Skeletal muscle tissue (tissue), 4 donors: ENCODE results near the gene CRX. TPM values are rescaled to one million over a fixed set of nuclear protein-coding genes. Genes with fewer than 3 reads are reported as not detected.
"Not testable (repeated sequence)": the region's sequence is repeated elsewhere in the genome, so short reads cannot be mapped to it uniquely, and the experiment has no call there.

Source experiments
- H3K27ac ChIP-seq: one replicate; pipeline ENCODE4 v1.7.0; 2013; ENCODE audit warnings: mild to moderate bottlenecking, low read depth, low read length, inconsistent platforms
- H3K27me3 ChIP-seq, 3 donors: one replicate each; pipeline ENCODE4 v1.7.0; 2013; ENCODE audit warnings: low read length in 3 of 3; ENCODE audit not compliant: control insufficient read depth in 3 of 3, insufficient read depth in 3 of 3
- H3K36me3 ChIP-seq, 3 donors: one replicate each; pipeline ENCODE4 v1.7.0; 2013; ENCODE audit warnings: low read length in 3 of 3; ENCODE audit not compliant: control insufficient read depth in 3 of 3, insufficient read depth in 3 of 3
- H3K4me1 ChIP-seq, 3 donors: one replicate each; pipeline ENCODE4 v1.7.0; 2013; ENCODE audit warnings: low read length in 3 of 3, mild to moderate bottlenecking in 3 of 3; ENCODE audit not compliant: control insufficient read depth in 3 of 3, insufficient read depth in 3 of 3
- H3K4me3 ChIP-seq, 3 donors: one replicate each; pipeline ENCODE4 v1.7.0; 2013; ENCODE audit warnings: low read length in 3 of 3
- H3K9ac ChIP-seq, 3 donors: one replicate each; pipeline ENCODE4 v1.7.0; 2013; ENCODE audit warnings: low read length in 3 of 3, mild to moderate bottlenecking in 3 of 3, moderate library complexity in 2 of 3, low read depth in 1 of 3
- H3K9me3 ChIP-seq, 3 donors: one replicate each; pipeline ENCODE4 v1.7.0; 2013; ENCODE audit warnings: low read length in 3 of 3; ENCODE audit not compliant: control insufficient read depth in 3 of 3
- total RNA-seq: library from RNA; depleted of rRNA; stranded (reverse); fragments of >200 nt; gene quantifications from one replicate; pipeline ENCODE4 v1.2.3, GENCODE V29; 2014
- donor health status: Osteomylitis.

Gene CRX
- total RNA-seq, 1 donor from 2014 or later = not detected

DNA sequence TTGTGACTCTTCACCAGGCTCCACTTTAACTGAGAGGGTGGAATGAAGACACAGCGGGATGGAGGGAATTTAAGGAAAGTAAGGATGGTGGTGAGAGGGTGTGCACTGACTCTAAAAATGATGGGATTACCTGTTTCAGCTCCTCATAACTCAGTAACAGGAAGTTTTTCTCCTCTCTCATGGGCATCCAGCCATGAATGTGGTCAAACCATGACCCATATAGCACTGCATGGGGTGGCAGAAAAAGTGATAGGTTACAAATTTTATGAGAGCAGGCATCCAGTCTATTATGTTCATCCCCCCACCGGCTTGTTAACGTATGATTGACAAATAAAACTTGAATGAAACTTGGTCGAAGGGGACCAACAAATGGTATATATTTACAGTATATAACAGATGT lies 57.2 kb downstream of the CRX start:
- Histone ChIP-seq H3K9ac (no peak overlapping the region), H3K27me3 (peaks cover 0 to 12% (median 0%) of the 10 kb centered on the region in 3 donors), H3K36me3 (no peaks in the 10 kb centered on the region), H3K9me3 (no peaks in the 10 kb centered on the region), H3K4me3 (no peak overlapping the region), H3K27ac (no peak overlapping the region), H3K4me1 (no peaks in the 10 kb centered on the region)

DNA sequence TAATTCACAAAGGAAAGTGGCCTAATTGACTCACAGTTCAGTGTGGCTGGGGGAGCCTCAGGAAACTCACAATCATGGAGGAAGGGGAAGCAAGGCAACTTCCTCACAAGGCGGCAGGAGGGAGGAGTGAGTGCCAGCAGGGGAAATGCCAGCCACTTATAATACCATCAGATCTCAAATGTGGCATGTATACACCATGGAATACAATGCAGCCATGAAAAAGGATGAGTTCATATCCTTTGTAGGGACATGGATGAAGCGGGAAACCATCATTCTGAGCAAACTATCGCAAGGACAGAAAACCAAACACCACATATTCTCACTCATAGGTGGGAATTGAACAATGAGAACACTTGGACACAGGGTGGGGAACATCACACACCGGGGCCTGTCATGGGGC lies 57.6 kb downstream of the CRX start:
- peaks cover 0 to 10% (median 0%) of the 10 kb centered on the region in 3 donors for H3K27me3 ChIP-seq
- not testable (repeated sequence) for H3K4me1 ChIP-seq, H3K9me3 ChIP-seq, H3K27ac ChIP-seq, H3K36me3 ChIP-seq, H3K9ac ChIP-seq, H3K4me3 ChIP-seq

DNA sequence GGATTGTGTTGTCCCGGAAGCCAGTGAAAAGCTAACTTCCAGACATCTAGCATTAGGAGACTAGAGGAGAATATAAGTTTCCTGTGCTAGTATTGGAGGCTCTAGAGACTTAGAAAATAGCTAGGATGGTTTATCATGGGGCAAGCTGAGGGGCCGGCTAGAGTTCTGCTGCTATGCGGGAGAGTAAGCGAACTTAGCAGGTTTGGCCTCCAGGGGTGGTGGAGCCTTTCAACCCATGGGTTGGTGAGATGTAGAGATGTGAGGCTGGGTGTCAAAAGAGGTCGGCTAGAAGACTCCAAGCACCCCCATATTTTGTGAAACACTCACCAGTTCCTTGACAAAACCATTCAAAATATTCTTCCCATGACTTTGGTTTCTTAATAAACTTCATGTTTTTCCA lies 60.0 kb downstream of the CRX start:
- Histone ChIP-seq H3K4me3 (no peak overlapping the region), H3K27me3 (peaks cover 3 to 6% (median 4%) of the 10 kb centered on the region in 3 donors)

DNA sequence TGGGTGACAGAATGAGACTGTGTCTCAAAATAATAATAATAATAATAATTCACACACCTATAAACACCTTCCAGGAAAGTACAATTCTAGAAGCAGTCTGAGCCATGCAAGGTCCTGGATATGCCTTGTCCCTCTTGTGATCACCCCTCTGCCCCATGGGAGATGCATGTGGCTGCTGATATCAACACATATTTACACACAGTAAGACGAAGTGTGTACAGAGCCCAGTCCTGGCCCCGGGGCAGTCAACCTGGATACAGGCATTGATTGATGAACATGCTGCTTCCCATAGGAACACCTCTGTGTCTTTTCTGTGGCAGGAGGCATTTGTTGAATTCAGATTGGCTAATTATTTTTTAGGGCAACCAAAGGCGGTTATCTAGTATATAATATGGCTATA lies 61.2 kb downstream of the CRX start:
- Histone ChIP-seq H3K27me3 (peaks cover 3 to 6% (median 4%) of the 10 kb centered on the region in 3 donors), H3K4me3 (no peak overlapping the region), H3K27ac (no peak overlapping the region), H3K4me1 (no peaks in the 10 kb centered on the region), H3K36me3 (no peaks in the 10 kb centered on the region), H3K9me3 (no peaks in the 10 kb centered on the region), H3K9ac (no peak overlapping the region)

More for the DNA sequence above, 60.0 kb downstream of the CRX start:
- H3K9me3 ChIP-seq = no peaks in the 10 kb centered on the region
- no peaks in the 10 kb centered on the region for H3K36me3 ChIP-seq
- no peaks in the 10 kb centered on the region for H3K4me1 ChIP-seq
- H3K9ac ChIP-seq = no peak overlapping the region
- H3K27ac ChIP-seq = no peak overlapping the region

DNA sequence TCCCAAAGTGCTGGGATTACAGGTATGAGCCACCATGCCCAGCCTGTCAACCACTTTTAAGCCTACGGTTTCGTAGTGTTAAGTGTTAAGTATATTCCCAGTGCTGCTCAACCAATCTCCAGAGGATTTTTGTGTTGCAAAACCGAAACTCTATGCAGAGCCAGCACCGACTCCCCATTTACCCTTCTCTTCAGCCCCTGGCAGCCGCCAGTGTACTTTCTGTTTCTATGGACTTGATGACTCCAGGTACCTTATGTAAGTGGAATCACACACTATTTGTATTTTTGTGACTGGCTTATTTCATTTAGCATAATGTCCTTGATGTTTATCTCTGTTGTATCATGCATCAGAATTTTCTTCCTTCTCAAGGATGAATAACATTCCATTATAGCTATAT lies 63.3 kb downstream of the CRX start:
- no peak overlapping the region for H3K9ac ChIP-seq
- peaks cover 3 to 6% (median 4%) of the 10 kb centered on the region in 3 donors for H3K27me3 ChIP-seq
- peaks cover 0 to 2% (median 0%) of the 10 kb centered on the region in 3 donors for H3K9me3 ChIP-seq
- no peak overlapping the region for H3K4me3 ChIP-seq
- H3K36me3 ChIP-seq = no peaks in the 10 kb centered on the region
- no peak overlapping the region for H3K27ac ChIP-seq
- no peaks in the 10 kb centered on the region for H3K4me1 ChIP-seq

DNA sequence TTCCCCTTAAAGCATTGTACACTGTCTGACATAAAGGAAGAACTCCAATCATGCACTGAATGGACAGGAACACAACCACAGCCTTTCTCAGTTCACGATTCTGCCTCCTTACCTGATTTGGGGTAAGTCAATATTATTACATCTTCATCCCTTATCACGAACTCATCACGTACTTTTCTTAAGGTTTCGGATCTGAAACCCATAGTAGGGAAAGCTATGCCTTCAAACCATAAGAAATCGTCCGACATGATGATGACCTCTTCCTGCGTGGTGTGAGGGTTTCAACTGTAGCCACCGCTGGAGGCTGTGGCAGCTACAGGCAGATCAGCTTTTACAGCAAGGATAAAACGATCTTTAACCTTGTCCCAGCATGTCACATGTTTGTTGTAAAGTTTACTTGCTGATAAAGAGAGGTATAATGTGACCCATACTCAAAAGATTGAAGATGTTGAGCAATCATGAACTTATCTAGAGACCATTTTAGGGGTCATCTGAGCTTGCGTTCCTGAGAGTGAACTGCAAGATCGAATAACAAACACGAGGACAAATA lies 64.3 kb downstream of the CRX start, which contains the start of gene SULT2A1:
Gene SULT2A1 (minus strand): TSS at position 306 of the 550 bp plus-strand sequence. CDS start 58 bp downstream, at position 248.
- Histone ChIP-seq H3K36me3 (no peaks in the 10 kb centered on the region), H3K27me3 (peaks cover 3 to 6% (median 4%) of the 10 kb centered on the region in 3 donors), H3K4me3 (peak within 1 kb of the TSS in 1 of 3 donors; percentile 9), H3K27ac (no peak within 1 kb of the TSS), H3K9ac (no peak within 1 kb of the TSS), H3K9me3 (peaks cover 0 to 2% (median 0%) of the 10 kb centered on the region in 3 donors), H3K4me1 (no peaks in the 10 kb centered on the region)

DNA sequence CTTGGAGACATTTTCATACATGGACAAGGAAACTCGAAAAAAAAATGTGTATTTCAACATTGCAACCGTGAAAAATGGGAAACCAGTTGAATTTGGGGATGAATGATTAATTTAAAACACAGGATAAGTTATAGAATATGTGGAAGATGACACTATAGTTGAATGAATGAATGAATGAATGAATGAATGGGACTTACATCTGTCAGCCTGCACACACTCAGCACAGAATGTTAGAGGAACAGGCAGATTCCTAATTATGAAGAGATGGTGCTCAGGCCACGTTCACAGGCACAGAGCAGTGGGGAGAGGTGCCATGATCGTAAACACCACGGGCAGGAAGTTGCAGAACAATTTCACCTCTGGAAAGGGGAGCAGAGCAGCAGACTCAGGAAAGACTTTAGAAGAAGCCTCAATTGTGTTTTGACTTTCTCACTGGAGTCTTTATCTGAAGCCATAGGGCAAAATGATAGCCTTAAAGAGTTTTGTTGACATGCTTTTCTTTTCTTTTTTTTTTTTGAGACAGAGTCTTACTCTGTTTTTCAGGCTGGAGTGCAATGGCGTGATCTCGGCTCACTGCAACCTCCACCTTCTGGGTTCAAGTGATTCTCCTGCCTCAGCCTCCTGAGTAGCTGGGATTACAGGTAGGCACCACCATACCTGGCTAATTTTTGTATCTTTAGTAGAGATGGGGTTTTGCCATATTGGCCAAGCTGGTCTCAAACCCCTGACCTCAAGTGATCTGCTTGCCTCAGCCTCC lies 69.3 kb downstream of the CRX start:
- Histone ChIP-seq H3K9me3 (peaks cover 0 to 10% (median 7%) of the 10 kb centered on the region in 3 donors), H3K27ac (no peak overlapping the region), H3K4me3 (no peak overlapping the region)

DNA sequence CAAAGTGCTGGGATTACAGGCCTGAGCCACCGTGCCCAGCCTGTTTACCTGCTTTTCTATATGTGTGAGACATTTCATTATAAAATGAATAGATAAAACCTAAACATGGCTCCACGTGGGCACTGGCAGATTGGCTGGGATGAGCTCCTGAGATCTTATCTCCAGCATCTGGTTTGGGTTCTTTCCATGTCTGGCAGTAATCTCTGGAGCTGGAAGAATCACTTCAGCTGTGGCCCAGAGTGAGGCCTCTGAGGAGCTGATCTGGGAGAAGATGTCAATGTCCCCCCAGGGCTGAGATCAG lies 69.8 kb downstream of the CRX start:
- H3K9me3 ChIP-seq = peaks cover 3 to 10% (median 10%) of the 10 kb centered on the region in 3 donors
- no peaks in the 10 kb centered on the region for H3K27me3 ChIP-seq
- H3K4me1 ChIP-seq = no peaks in the 10 kb centered on the region
- H3K27ac ChIP-seq = no peak overlapping the region
- no peaks in the 10 kb centered on the region for H3K36me3 ChIP-seq
- no peak overlapping the region for H3K9ac ChIP-seq
- H3K4me3 ChIP-seq = no peak overlapping the region

More for the DNA sequence above, 69.3 kb downstream of the CRX start:
- H3K27me3 ChIP-seq = peaks cover 0 to 3% (median 0%) of the 10 kb centered on the region in 3 donors
- H3K9ac ChIP-seq = no peak overlapping the region
- no peaks in the 10 kb centered on the region for H3K4me1 ChIP-seq
- no peaks in the 10 kb centered on the region for H3K36me3 ChIP-seq

DNA sequence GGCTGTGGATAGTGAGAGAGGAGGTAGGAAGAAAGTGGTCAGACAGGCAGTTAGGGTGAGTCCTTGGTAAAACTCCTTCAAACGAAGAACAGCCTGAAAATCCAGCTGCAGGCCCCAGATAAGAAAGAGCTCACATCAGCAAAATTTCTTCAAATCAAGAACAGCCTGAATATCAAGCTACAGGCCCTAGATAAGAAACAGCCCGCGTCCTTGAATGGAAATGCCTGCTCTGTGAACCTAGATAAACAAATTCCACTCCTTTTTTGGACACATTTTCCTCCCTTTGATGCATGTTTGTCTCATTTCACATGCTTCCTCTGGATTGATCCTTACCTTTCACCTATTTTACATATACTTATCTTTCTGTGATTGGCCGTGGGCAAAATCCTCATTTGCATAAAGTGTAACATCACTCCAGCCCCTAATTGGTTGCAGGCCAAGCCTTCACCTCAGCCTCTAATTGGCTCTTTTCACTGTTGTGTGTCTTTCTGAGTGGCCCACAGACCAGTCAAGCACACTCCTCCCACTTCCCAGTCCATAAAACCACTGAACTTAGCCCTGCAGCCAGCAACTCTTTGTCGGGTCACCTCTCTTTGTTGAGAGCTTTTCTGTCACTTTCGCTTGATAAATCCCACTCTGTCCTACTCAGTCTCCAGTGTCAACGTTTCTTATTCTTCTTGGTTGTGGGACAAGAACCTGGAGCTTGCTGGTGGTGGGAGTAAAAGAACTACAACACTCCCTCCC lies 70.4 kb downstream of the CRX start:
- H3K36me3 ChIP-seq = no peaks in the 10 kb centered on the region
- no peak overlapping the region for H3K27ac ChIP-seq
- H3K27me3 ChIP-seq = no peaks in the 10 kb centered on the region
- no peaks in the 10 kb centered on the region for H3K4me1 ChIP-seq
- no peak overlapping the region for H3K9ac ChIP-seq
- H3K9me3 ChIP-seq = peaks cover 3 to 13% (median 10%) of the 10 kb centered on the region in 3 donors
- H3K4me3 ChIP-seq = no peak overlapping the region
